SIG-M5 treated with dmso at 0.1 percent for 504 hours (cell line): ENCODE data around the gene AQP9.
A peak's percentile ranks its signal among the peaks of the same experiment; 100 is the strongest.
"Not testable (repeated sequence)": the region's sequence is repeated elsewhere in the genome, so short reads cannot be mapped to it uniquely, and the experiment has no call there.

Experiments
- DNase-seq: peaks from one replicate; lab custom pipeline; 2025; ENCODE audit not compliant: unreplicated experiment; lab: John Stamatoyannopoulos, UW

The AQP9 gene

GRCh38 chr15:58179206-58179605 is 41.0 kb downstream of the AQP9 start:
- no peak for DNase-seq

- DNase-seq, result no peak
Measured at GRCh38 chr15:58179741-58180381, 41.7 kb downstream of the AQP9 start.

GRCh38 chr15:58182460-58183163 is 44.4 kb downstream of the AQP9 start:
- DNase-seq, result peak; percentile 10

- no peak for DNase-seq
Measured at GRCh38 chr15:58185439-58185838, 47.3 kb downstream of the AQP9 start.

- DNase-seq, result no peak
Measured at GRCh38 chr15:58189148-58189811, 51.1 kb downstream of the AQP9 start.

- no peak for DNase-seq
Measured at GRCh38 chr15:58190419-58190818, 52.2 kb downstream of the AQP9 start.

GRCh38 chr15:58193636-58194035 is 55.5 kb downstream of the AQP9 start:
- DNase-seq, result not testable (repeated sequence)

GRCh38 chr15:58200739-58201138 is 62.6 kb downstream of the AQP9 start:
- no peak for DNase-seq

GRCh38 chr15:58201516-58201915 is 63.3 kb downstream of the AQP9 start:
- DNase-seq, result no peak

GRCh38 chr15:58203537-58203936 is 65.4 kb downstream of the AQP9 start:
- DNase-seq, result no peak

GRCh38 chr15:58206151-58206550 is 68.0 kb downstream of the AQP9 start:
- no peak for DNase-seq

GRCh38 chr15:58208217-58208616 is 70.0 kb downstream of the AQP9 start:
- DNase-seq, result not testable (repeated sequence)

GRCh38 chr15:58209007-58209481 is 70.9 kb downstream of the AQP9 start:
- not testable (repeated sequence) for DNase-seq

- DNase-seq, result not testable (repeated sequence)
Measured at GRCh38 chr15:58210031-58210430, 71.8 kb downstream of the AQP9 start.

- no peak for DNase-seq
Measured at GRCh38 chr15:58212909-58213526, 74.8 kb downstream of the AQP9 start.

- DNase-seq, result no peak
Measured at GRCh38 chr15:58213587-58214338, 75.6 kb downstream of the AQP9 start.

GRCh38 chr15:58214591-58215340 is 76.6 kb downstream of the AQP9 start:
- no peak for DNase-seq

- no peak for DNase-seq
Measured at GRCh38 chr15:58217460-58217859, 79.3 kb downstream of the AQP9 start.

GRCh38 chr15:58221591-58222241 is 83.5 kb downstream of the AQP9 start:
- DNase-seq, result no peak

GRCh38 chr15:58222679-58223078 is 84.5 kb downstream of the AQP9 start:
- no peak for DNase-seq
